ENCODE results near the gene ATP11B.

Gene ATP11B

DNA sequence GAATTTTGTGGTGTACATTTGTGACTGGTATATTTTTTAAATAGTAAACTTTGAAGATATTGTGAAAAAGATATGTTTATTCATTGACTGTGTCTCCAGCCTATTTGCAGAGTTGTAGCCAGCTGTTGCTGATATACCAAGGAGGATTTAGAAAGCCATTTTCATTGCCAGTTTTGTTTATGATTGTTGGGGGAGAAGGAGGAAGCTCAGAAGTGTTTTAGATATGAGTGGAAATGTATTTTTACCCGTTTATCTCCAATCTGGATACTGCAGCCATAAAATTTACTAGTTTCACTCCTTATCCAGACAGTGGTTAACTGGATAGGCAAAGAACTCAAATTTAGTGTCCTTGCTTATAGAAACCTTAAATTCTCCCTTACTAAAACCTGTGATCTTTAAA is 18.8 kb downstream of the ATP11B start:
- Histone ChIP-seq H3K27me3 (ENCODE audit: insufficient read depth, low read depth) (no peaks in the 10 kb centered on the region), H3K9ac (no peak overlapping the region), H3K79me2 (ENCODE audit: insufficient read depth, low read depth) (peaks cover 64% of the 10 kb centered on the region; the same call in 1 of the 2 replicates), H3K4me2 (no peak overlapping the region), H2AFZ (ENCODE audit: low read depth) (no peak overlapping the region), H3K4me3 (IDR thresholded peaks at IDR 0.05; ENCODE audit: insufficient read depth, low read depth, low read length) (no peak overlapping the region), H3K4me1 (ENCODE audit: low read depth, poor library complexity, severe bottlenecking) (peaks cover 23% of the 10 kb centered on the region), H3K36me3 (ENCODE audit: insufficient read depth) (no peaks in the 10 kb centered on the region), H3K27ac (no peak overlapping the region), H4K20me1 (ENCODE audit: insufficient read depth) (no peaks in the 10 kb centered on the region; the same call in 1 of the 2 replicates)
- TF ChIP-seq, protein P1, sequence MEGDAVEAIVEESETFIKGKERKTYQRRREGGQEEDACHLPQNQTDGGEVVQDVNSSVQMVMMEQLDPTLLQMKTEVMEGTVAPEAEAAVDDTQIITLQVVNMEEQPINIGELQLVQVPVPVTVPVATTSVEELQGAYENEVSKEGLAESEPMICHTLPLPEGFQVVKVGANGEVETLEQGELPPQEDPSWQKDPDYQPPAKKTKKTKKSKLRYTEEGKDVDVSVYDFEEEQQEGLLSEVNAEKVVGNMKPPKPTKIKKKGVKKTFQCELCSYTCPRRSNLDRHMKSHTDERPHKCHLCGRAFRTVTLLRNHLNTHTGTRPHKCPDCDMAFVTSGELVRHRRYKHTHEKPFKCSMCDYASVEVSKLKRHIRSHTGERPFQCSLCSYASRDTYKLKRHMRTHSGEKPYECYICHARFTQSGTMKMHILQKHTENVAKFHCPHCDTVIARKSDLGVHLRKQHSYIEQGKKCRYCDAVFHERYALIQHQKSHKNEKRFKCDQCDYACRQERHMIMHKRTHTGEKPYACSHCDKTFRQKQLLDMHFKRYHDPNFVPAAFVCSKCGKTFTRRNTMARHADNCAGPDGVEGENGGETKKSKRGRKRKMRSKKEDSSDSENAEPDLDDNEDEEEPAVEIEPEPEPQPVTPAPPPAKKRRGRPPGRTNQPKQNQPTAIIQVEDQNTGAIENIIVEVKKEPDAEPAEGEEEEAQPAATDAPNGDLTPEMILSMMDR (conservative IDR thresholded peaks at IDR 0.05; ENCODE audit: low read depth, low read length): no peak

GRCh38 chr3:182814419-182815062 is 21.2 kb downstream of the ATP11B start:
- H3K27ac ChIP-seq: no peak overlapping the region
- TF ChIP-seq, protein P1 (conservative IDR thresholded peaks at IDR 0.05; ENCODE audit: low read depth, low read length): no peak

GRCh38 chr3:182816181-182816580 is 22.9 kb downstream of the ATP11B start:
- Histone ChIP-seq H3K9ac (no peak overlapping the region), H3K36me3 (ENCODE audit: insufficient read depth) (no peaks in the 10 kb centered on the region), H3K4me1 (ENCODE audit: low read depth, poor library complexity, severe bottlenecking) (peaks cover 15% of the 10 kb centered on the region), H3K27ac (no peak overlapping the region), H3K27me3 (ENCODE audit: insufficient read depth, low read depth) (no peaks in the 10 kb centered on the region), H3K4me3 (IDR thresholded peaks at IDR 0.05; ENCODE audit: insufficient read depth, low read depth, low read length) (no peak overlapping the region), H4K20me1 (ENCODE audit: insufficient read depth) (no peaks in the 10 kb centered on the region; the same call in 1 of the 2 replicates), H2AFZ (ENCODE audit: low read depth) (no peak overlapping the region), H3K79me2 (ENCODE audit: insufficient read depth, low read depth) (peaks cover 46% of the 10 kb centered on the region; the same call in 1 of the 2 replicates), H3K4me2 (no peak overlapping the region)
- TF ChIP-seq, protein P1 (conservative IDR thresholded peaks at IDR 0.05; ENCODE audit: low read depth, low read length): no peak

More at GRCh38 chr3:182814419-182815062, 21.2 kb downstream of the ATP11B start:
- Histone ChIP-seq H3K4me2 (no peak overlapping the region), H3K79me2 (ENCODE audit: insufficient read depth, low read depth) (peaks cover 59% of the 10 kb centered on the region; the same call in 1 of the 2 replicates), H3K36me3 (ENCODE audit: insufficient read depth) (no peaks in the 10 kb centered on the region), H3K9ac (no peak overlapping the region), H3K4me3 (IDR thresholded peaks at IDR 0.05; ENCODE audit: insufficient read depth, low read depth, low read length) (no peak overlapping the region), H4K20me1 (ENCODE audit: insufficient read depth) (no peaks in the 10 kb centered on the region; the same call in 1 of the 2 replicates), H2AFZ (ENCODE audit: low read depth) (no peak overlapping the region), H3K27me3 (ENCODE audit: insufficient read depth, low read depth) (no peaks in the 10 kb centered on the region), H3K4me1 (ENCODE audit: low read depth, poor library complexity, severe bottlenecking) (peaks cover 23% of the 10 kb centered on the region)

GRCh38 chr3:182818296-182818978 is 25.1 kb downstream of the ATP11B start:
- peaks cover 23% of the 10 kb centered on the region; the same call in 1 of the 2 replicates for H3K79me2 ChIP-seq (ENCODE audit: insufficient read depth, low read depth)

More at GRCh38 chr3:182818296-182818978, 25.1 kb downstream of the ATP11B start:
- no peaks in the 10 kb centered on the region for H3K27me3 ChIP-seq (ENCODE audit: insufficient read depth, low read depth)
- H4K20me1 ChIP-seq (ENCODE audit: insufficient read depth): no peaks in the 10 kb centered on the region
- no peak overlapping the region for H3K27ac ChIP-seq
- no peaks in the 10 kb centered on the region for H3K36me3 ChIP-seq (ENCODE audit: insufficient read depth)
- H3K4me3 ChIP-seq (IDR thresholded peaks at IDR 0.05; ENCODE audit: insufficient read depth, low read depth, low read length): no peak overlapping the region
- no peak overlapping the region for H3K9ac ChIP-seq
- TF ChIP-seq, protein P1 (conservative IDR thresholded peaks at IDR 0.05; ENCODE audit: low read depth, low read length): no peak
- H3K4me1 ChIP-seq (ENCODE audit: low read depth, poor library complexity, severe bottlenecking): peaks cover 15% of the 10 kb centered on the region
- H3K4me2 ChIP-seq: no peak overlapping the region
- no peak overlapping the region for H2AFZ ChIP-seq (ENCODE audit: low read depth)
